GM12872 (cell line): ENCODE data around the gene HACD4.

Experiments used
- CTCF ChIP-seq: IDR thresholded peaks from 3 replicates; pipeline ENCODE4 v1.5.1; 2011; ENCODE audit warnings: low read depth, mild to moderate bottlenecking, low read length, moderate library complexity; ENCODE audit not compliant: insufficient read depth

Gene HACD4

GRCh38 chr9:20950707-20951106 lies 80.7 kb downstream of the HACD4 start:
- TF ChIP-seq CTCF = no peak
